Stimulated activated naive CD8-positive, alpha-beta T cell treated with anti-CD3 and anti-CD28 coated beads, Interleukin-15, Interleukin-2, amounts not matched to agents 100 U/mL and 50 U/mL, for 24 hours (primary cell): ENCODE data around the gene HSPA12A.

Source experiments
- ATAC-seq: fragments of 150-1000 bp; cut with Tn5 transposase; one replicate; pipeline ENCODE4 v1.10.0; 2021
- DNase-seq: peaks from one replicate; pipeline ENCODE4 v3.0.0; 2021

Gene HSPA12A

GRCh38 chr10:116627386-116627933 lies 114.9 kb downstream of the HSPA12A start:
- ATAC-seq = peak; percentile 15
- DNase-seq = no peak

GRCh38 chr10:116626815-116627214 lies 115.6 kb downstream of the HSPA12A start:
- DNase-seq = no peak
- no peak for ATAC-seq

- DNase-seq (no peak), ATAC-seq (no peak)
These were observed 116.5 kb downstream of the HSPA12A start for GRCh38 chr10:116625845-116626244.

- no peak for DNase-seq
- no peak for ATAC-seq
These were observed 120.3 kb downstream of the HSPA12A start for GRCh38 chr10:116621934-116622655.

- DNase-seq (no peak), ATAC-seq (no peak)
These were observed 120.9 kb downstream of the HSPA12A start for GRCh38 chr10:116621476-116621875.
